DOHH2 (cell line): ENCODE data around the gene MAP3K4.

Experiments
- H3F3A ChIP-seq: fragments of 200-600 bp; sonication (generic), shearing (Covaris generic); 2 replicates; pipeline ENCODE4 v1.6.0; 2016; ENCODE audit warnings: antibody characterized with exemption, mild to moderate bottlenecking; ENCODE audit not compliant: control insufficient read depth, insufficient read depth
- H3K27ac ChIP-seq: fragments of 200-600 bp; sonication (generic); 2 replicates; pipeline ENCODE4 v1.5.1; 2014; ENCODE audit warnings: low read depth, mild to moderate bottlenecking, low read length, moderate library complexity
- H3K27me3 ChIP-seq: fragments of 200-600 bp; sonication (generic); 2 replicates; pipeline ENCODE4 v1.6.1; 2014; ENCODE audit warnings: mild to moderate bottlenecking, low read length, mixed read lengths; ENCODE audit not compliant: control insufficient read depth
- H3K36me3 ChIP-seq: fragments of 200-600 bp; sonication (generic); 2 replicates; pipeline ENCODE4 v1.6.1; 2014; ENCODE audit warnings: mild to moderate bottlenecking, low read length, moderate library complexity, mixed read lengths; ENCODE audit not compliant: control insufficient read depth
- H3K4me1 ChIP-seq: fragments of 200-600 bp; sonication (generic); 2 replicates; pipeline ENCODE4 v1.6.1; 2014; ENCODE audit warnings: mild to moderate bottlenecking, low read length, mixed read lengths; ENCODE audit not compliant: control insufficient read depth
- H3K4me2 ChIP-seq: fragments of 200-600 bp; sonication (generic); 2 replicates; pipeline ENCODE4 v1.6.0; 2014; ENCODE audit warnings: mild to moderate bottlenecking, low read length, moderate library complexity
- H3K4me3 ChIP-seq: fragments of 200-600 bp; sonication (generic); 2 replicates; pipeline ENCODE4 v1.5.1; 2014; ENCODE audit warnings: mild to moderate bottlenecking, low read length, mixed read lengths
- H3K79me2 ChIP-seq: fragments of 200-600 bp; sonication (generic); 2 replicates; pipeline ENCODE4 v1.6.1; 2014; ENCODE audit warnings: mild to moderate bottlenecking, low read length, mixed read lengths; ENCODE audit not compliant: control insufficient read depth
- H3K9me2 ChIP-seq: fragments of 200-600 bp; sonication (generic); replicated peaks from 2 replicates; pipeline ENCODE4 v1.6.1; 2014; ENCODE audit warnings: mild to moderate bottlenecking, low read length, mixed read lengths; ENCODE audit not compliant: control insufficient read depth
- H3K9me3 ChIP-seq: fragments of 200-600 bp; sonication (generic); 2 replicates; pipeline ENCODE4 v1.6.1; 2014; ENCODE audit warnings: antibody characterized with exemption, low read length, mixed read lengths; ENCODE audit not compliant: control insufficient read depth, insufficient read depth
- H4K20me1 ChIP-seq: fragments of 200-600 bp; sonication (generic); 2 replicates; pipeline ENCODE4 v1.6.0; 2014; ENCODE audit warnings: low read depth, mild to moderate bottlenecking, antibody characterized with exemption, low read length, moderate library complexity; ENCODE audit not compliant: control insufficient read depth, insufficient read depth
- CTCF ChIP-seq: fragments of 200-600 bp; sonication (generic); IDR thresholded peaks from one replicate; pipeline ENCODE4 v1.5.1; 2014; ENCODE audit warnings: antibody characterized with exemption, mild to moderate bottlenecking, low read depth, low read length; ENCODE audit not compliant: poor library complexity, severe bottlenecking
- EZH2phosphoT487 ChIP-seq: fragments of 200-600 bp; sonication (generic); IDR thresholded peaks from 2 replicates; pipeline ENCODE4 v1.6.1; 2017; ENCODE audit warnings: borderline replicate concordance, mild to moderate bottlenecking, antibody characterized with exemption, low read length, moderate library complexity, mixed read lengths

Gene MAP3K4

GRCh38 chr6:160996131-160996601, 4.6 kb downstream of the MAP3K4 start:
- no peak overlapping the region for H3K4me2 ChIP-seq
- no peak for TF ChIP-seq CTCF

GRCh38 chr6:160998217-160998616, 6.6 kb downstream of the MAP3K4 start:
- peaks cover 31% of the 10 kb centered on the region for H3K4me1 ChIP-seq
- H3K4me3 ChIP-seq: no peak overlapping the region
- peaks cover 19% of the 10 kb centered on the region for H3K36me3 ChIP-seq
- peaks cover 97% of the 10 kb centered on the region for H3K79me2 ChIP-seq
- no peaks in the 10 kb centered on the region for H3F3A ChIP-seq
- no peaks in the 10 kb centered on the region for H3K9me3 ChIP-seq
- no peaks in the 10 kb centered on the region for H3K27me3 ChIP-seq
- TF ChIP-seq CTCF (no peak), EZH2phosphoT487 (no peak)
- H3K27ac ChIP-seq: no peak overlapping the region
- H4K20me1 ChIP-seq: peaks cover 9% of the 10 kb centered on the region
- no peaks in the 10 kb centered on the region for H3K9me2 ChIP-seq
- H3K4me2 ChIP-seq: no peak overlapping the region

More at GRCh38 chr6:160996131-160996601, 4.6 kb downstream of the MAP3K4 start:
- Histone ChIP-seq H3K4me3 (no peak overlapping the region), H3F3A (0 out of 2 replicates have a peak, but pooled peaks cover 2% of the 10 kb centered on the region), H4K20me1 (peaks cover 15% of the 10 kb centered on the region), H3K4me1 (peaks cover 27% of the 10 kb centered on the region), H3K27me3 (no peaks in the 10 kb centered on the region), H3K9me2 (no peaks in the 10 kb centered on the region), H3K79me2 (peaks cover 88% of the 10 kb centered on the region), H3K36me3 (peaks cover 24% of the 10 kb centered on the region), H3K27ac (no peak overlapping the region), H3K9me3 (no peaks in the 10 kb centered on the region)

- TF ChIP-seq CTCF (no peak), EZH2phosphoT487 (no peak)
- no peak overlapping the region for H3K27ac ChIP-seq
- H3K4me1 ChIP-seq: peaks cover 26% of the 10 kb centered on the region
- no peak overlapping the region for H3K4me2 ChIP-seq
- H3K36me3 ChIP-seq: peaks cover 14% of the 10 kb centered on the region
- H3K9me3 ChIP-seq: no peaks in the 10 kb centered on the region
- peaks cover 4% of the 10 kb centered on the region for H4K20me1 ChIP-seq
- H3K27me3 ChIP-seq: no peaks in the 10 kb centered on the region
- no peaks in the 10 kb centered on the region for H3K9me2 ChIP-seq
- peaks cover 95% of the 10 kb centered on the region for H3K79me2 ChIP-seq
- H3K4me3 ChIP-seq: no peak overlapping the region
- H3F3A ChIP-seq: no peaks in the 10 kb centered on the region
These were observed 7.2 kb downstream of the MAP3K4 start for GRCh38 chr6:160998766-160999165.
